CD14-positive monocyte (primary cell): ENCODE data around the gene CGAS. TPM values are rescaled to one million over a fixed set of nuclear protein-coding genes. Genes with fewer than 3 reads are reported as not detected.

ENCODE experiments used
- DNase-seq, 3 donors: peaks; one replicate each; pipeline ENCODE4 v3.0.0-alpha.2; 2011 to 2022
- H2AFZ ChIP-seq: 2 replicates; pipeline ENCODE4 v1.6.0; 2012; ENCODE audit warnings: mild to moderate bottlenecking, low read depth, low read length, inconsistent platforms; ENCODE audit not compliant: insufficient read depth, poor library complexity, severe bottlenecking
- H3K27ac ChIP-seq, 2 donors: 1 replicate in 1 of 2; 2 replicates in 1 of 2; pipeline ENCODE4 v1.5.1; 2012 to 2013; ENCODE audit warnings: low read length in 2 of 2, control low read depth in 1 of 2, inconsistent platforms in 1 of 2, low read depth in 1 of 2, mild to moderate bottlenecking in 1 of 2
- H3K27me3 ChIP-seq, 2 donors: one replicate each; pipeline versions ENCODE4 v1.6.0 to v1.6.1; 2011 to 2013; ENCODE audit warnings: low read length in 2 of 2; ENCODE audit not compliant: control insufficient read depth in 2 of 2, insufficient read depth in 2 of 2
- H3K36me3 ChIP-seq, 2 donors: replicated peaks in 1 of 2; 1 replicate in 1 of 2; 2 replicates in 1 of 2; pipeline versions ENCODE4 v1.5.1 to v1.6.1; 2012 to 2013; ENCODE audit warnings: low read length in 2 of 2, control low read depth in 1 of 2, inconsistent platforms in 1 of 2, mild to moderate bottlenecking in 1 of 2; ENCODE audit not compliant: insufficient read depth in 2 of 2, control insufficient read depth in 1 of 2
- H3K4me1 ChIP-seq, 2 donors: 1 replicate in 1 of 2; 2 replicates in 1 of 2; pipeline versions ENCODE4 v1.5.1 to v1.6.1; 2012 to 2013; ENCODE audit warnings: low read length in 2 of 2, control low read depth in 1 of 2, inconsistent platforms in 1 of 2, mild to moderate bottlenecking in 1 of 2, moderate library complexity in 1 of 2; ENCODE audit not compliant: insufficient read depth in 2 of 2, control insufficient read depth in 1 of 2
- H3K4me2 ChIP-seq: replicated peaks from 2 replicates; pipeline ENCODE3; 2012; ENCODE audit warnings: low read length, moderate library complexity, mild to moderate bottlenecking; ENCODE audit not compliant: poor library complexity, severe bottlenecking; ENCODE audit errors: extremely low read depth
- H3K4me3 ChIP-seq, 3 experiments: fragments of 200-600 bp in 1 of 3; sonication (generic) in 1 of 3; replicated peaks in 1 of 3; 1 replicate in 2 of 3; 2 replicates in 1 of 3; pipeline ENCODE4 v1.5.1; 2011 to 2013; ENCODE audit warnings: low read length in 3 of 3, mild to moderate bottlenecking in 3 of 3, control low read depth in 2 of 3, low read depth in 2 of 3, inconsistent platforms in 1 of 3, moderate library complexity in 1 of 3
- H3K79me2 ChIP-seq: 2 replicates; pipeline ENCODE4 v1.6.0; 2012; ENCODE audit warnings: mild to moderate bottlenecking, control low read depth, inconsistent platforms, low read length, moderate library complexity; ENCODE audit not compliant: insufficient read depth
- H3K9ac ChIP-seq: 2 replicates; pipeline ENCODE4 v1.6.0; 2017; ENCODE audit warnings: low read length, mild to moderate bottlenecking; ENCODE audit not compliant: insufficient read depth, poor library complexity, severe bottlenecking
- H3K9me3 ChIP-seq, 2 donors: replicated peaks in 1 of 2; 1 replicate in 1 of 2; 2 replicates in 1 of 2; pipeline versions ENCODE4 v1.5.1 to v1.6.1; 2012 to 2013; ENCODE audit warnings: low read length in 2 of 2, control low read depth in 1 of 2; ENCODE audit not compliant: control insufficient read depth in 1 of 2, insufficient read depth in 1 of 2
- H4K20me1 ChIP-seq: 2 replicates; pipeline ENCODE4 v1.6.0; 2012; ENCODE audit warnings: mild to moderate bottlenecking, low read length, control low read depth, moderate library complexity; ENCODE audit not compliant: insufficient read depth
- H3K27ac Mint-ChIP-seq, 7 donors: one replicate each; pipeline ENCODE4 v1.8.0; 2020; ENCODE audit warnings: mild to moderate bottlenecking in 7 of 7, mixed read lengths in 7 of 7, moderate library complexity in 6 of 7, inconsistent platforms in 2 of 7
- H3K27me3 Mint-ChIP-seq, 3 donors: one replicate each; pipeline ENCODE4 v1.8.0; 2021 to 2022; ENCODE audit warnings: low read depth in 3 of 3, mild to moderate bottlenecking in 3 of 3, mixed read lengths in 3 of 3, moderate library complexity in 3 of 3, inconsistent platforms in 1 of 3
- H3K36me3 Mint-ChIP-seq, 2 donors: one replicate each; pipeline ENCODE4 v1.8.0; 2020; ENCODE audit warnings: mixed read lengths in 2 of 2, inconsistent platforms in 1 of 2, mild to moderate bottlenecking in 1 of 2
- H3K4me1 Mint-ChIP-seq: one replicate; pipeline ENCODE4 v1.8.0; 2020; ENCODE audit warnings: mild to moderate bottlenecking, mixed read lengths
- H3K4me3 Mint-ChIP-seq, 2 donors: one replicate each; pipeline ENCODE4 v1.8.0; 2020; ENCODE audit warnings: mild to moderate bottlenecking in 2 of 2, mixed read lengths in 2 of 2, moderate library complexity in 1 of 2
- H3K9me3 Mint-ChIP-seq, 7 donors: one replicate each; pipeline ENCODE4 v1.8.0; 2020 to 2022; ENCODE audit warnings: mixed read lengths in 7 of 7, mild to moderate bottlenecking in 6 of 7, moderate library complexity in 6 of 7, inconsistent platforms in 2 of 7
- CTCF ChIP-seq: fragments of 200-600 bp; IDR thresholded peaks from one replicate; pipeline ENCODE4 v1.8.0; 2022; ENCODE audit warnings: antibody characterized with exemption, mild to moderate bottlenecking
- WGBS: methylation state at CpG from one replicate; pipeline ENCODE4 v1.1.5; 2013; ENCODE audit warnings: missing lambda C conversion rate; ENCODE audit not compliant: insufficient coverage; 5-methylcytosine and 5-hydroxymethylcytosine counted together
- intact Hi-C, 2 donors: fragments of 100-400 bp; cut with micrococcal nuclease; formaldehyde crosslinking; loops; one replicate each; pipeline versions ENCODE4 v1.15.0 to v1.15.1; 2023
- polyA plus RNA-seq, 3 donors: library from polyadenylated mRNA; depleted of rRNA in 1 of 3; unstranded in 2 of 3; stranded (reverse) in 1 of 3; fragments of 300-500 nt in 2 of 3; fragments of >200 nt in 1 of 3; fragmentation: Illumina TruSeq in 2 of 3; gene quantifications; 1 replicate in 2 of 3; 2 replicates in 1 of 3; pipeline ENCODE4 v1.2.3, GENCODE V29; 2012 to 2021

The CGAS gene
- polyA plus RNA-seq, 3 donors = 4.9 to 13.9 (median 6.7) TPM

- Histone ChIP-seq H3K4me3 (no peak overlapping the region), H2AFZ (no peak overlapping the region), H3K9me3 (no peaks in the 10 kb centered on the region), H3K4me2 (no peak overlapping the region), H3K9ac (no peak overlapping the region), H4K20me1 (peaks cover 10% of the 10 kb centered on the region), H3K27ac (peak overlapping the region in 1 of 2 donors; percentile 38), H3K4me1 (no peaks in the 10 kb centered on the region), H3K36me3 (peaks cover 66 to 95% of the 10 kb centered on the region in 2 donors), H3K79me2 (peaks cover 22% of the 10 kb centered on the region), H3K27me3 (no peaks in the 10 kb centered on the region)
- Mint-ChIP-seq H3K4me1 (no peaks in the 10 kb centered on the region), H3K9me3 (peaks cover 0 to 6% (median 2%) of the 10 kb centered on the region in 7 donors), H3K36me3 (peaks cover 60 to 89% of the 10 kb centered on the region in 2 donors), H3K4me3 (no peak overlapping the region), H3K27me3 (no peaks in the 10 kb centered on the region), H3K27ac (peak overlapping the region in 1 of 7 donors; percentile 20)
- no peak for DNase-seq
- TF ChIP-seq CTCF = no peak
- intact Hi-C loops = no loop called here
Observed at GRCh38 chr6:73491377-73491776, 39.3 kb upstream of the CGAS start.

- no peak overlapping the region for H3K9ac ChIP-seq
- Mint-ChIP-seq H3K4me3 (no peak overlapping the region), H3K27ac (peak overlapping the region in 2 of 7 donors; percentile 25 to 46), H3K27me3 (no peaks in the 10 kb centered on the region), H3K36me3 (peaks cover 65 to 93% of the 10 kb centered on the region in 2 donors), H3K9me3 (peaks cover 0 to 6% (median 2%) of the 10 kb centered on the region in 7 donors), H3K4me1 (no peaks in the 10 kb centered on the region)
- H3K27ac ChIP-seq = no peak overlapping the region
- H2AFZ ChIP-seq = no peak overlapping the region
- H3K4me2 ChIP-seq = no peak overlapping the region
- peaks cover 10% of the 10 kb centered on the region for H4K20me1 ChIP-seq
- intact Hi-C loops = no loop called here
- no peak for TF ChIP-seq CTCF
- no peak overlapping the region for H3K4me3 ChIP-seq
- no peaks in the 10 kb centered on the region for H3K27me3 ChIP-seq
- H3K4me1 ChIP-seq = no peaks in the 10 kb centered on the region
- no peak for DNase-seq
- H3K36me3 ChIP-seq = peaks cover 72 to 97% of the 10 kb centered on the region in 2 donors
- no peaks in the 10 kb centered on the region for H3K9me3 ChIP-seq
- H3K79me2 ChIP-seq = peaks cover 22% of the 10 kb centered on the region
- WGBS = 100% methylated on average over 2 of the region's 7 CpGs
Observed at GRCh38 chr6:73487473-73487872, 35.4 kb upstream of the CGAS start.
